ENCODE data around the gene SLC2A10.
"Not testable (repeated sequence)": the region's sequence is repeated elsewhere in the genome, so short reads cannot be mapped to it uniquely, and the experiment has no call there.

The SLC2A10 gene

DNA sequence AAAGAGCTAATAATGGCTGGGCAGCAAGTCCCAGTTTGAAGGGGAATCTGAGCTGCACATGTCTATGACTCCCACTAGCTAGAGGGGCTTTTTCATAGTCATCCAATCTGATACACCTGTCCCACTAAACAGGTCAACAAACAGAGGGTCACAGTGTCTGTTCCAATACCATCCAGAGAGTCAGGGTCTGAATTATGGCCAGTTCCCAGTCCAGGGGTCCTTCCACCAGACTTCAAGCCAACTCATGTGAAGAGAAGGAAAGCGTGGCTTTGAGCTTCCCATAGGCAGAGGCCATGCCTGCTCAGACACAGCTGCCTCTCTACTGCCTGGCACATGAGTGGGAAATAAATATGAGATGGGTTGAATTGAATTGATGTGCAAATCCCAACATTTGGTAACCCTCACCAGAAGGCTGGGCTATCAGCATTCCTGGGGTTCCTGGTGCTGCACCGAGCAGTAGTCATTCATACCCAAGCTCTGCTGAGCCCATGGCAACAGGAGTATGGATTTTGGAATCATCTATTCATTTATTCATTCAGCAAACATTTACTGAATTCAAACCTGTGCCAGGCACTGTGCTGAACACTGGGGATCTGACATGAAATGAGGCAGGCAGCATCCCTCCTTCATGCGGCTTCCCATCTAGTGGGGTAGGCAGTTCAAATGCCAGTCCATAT lies 37.4 kb upstream of the SLC2A10 start:
- H3K4me1 ChIP-seq (ENCODE audit: control insufficient read depth in 1 of 2, insufficient read depth in 2 of 2, low read length in 2 of 2), result no peaks in the 10 kb centered on the region
- no peak overlapping the region for H3K4me3 ChIP-seq (ENCODE audit: low read depth in 1 of 2, low read length in 2 of 2)
- no peak overlapping the region for H3K9ac ChIP-seq (ENCODE audit: low read depth in 1 of 2, low read length in 2 of 2)
- peaks cover 0 to 3% of the 10 kb centered on the region in 2 donors for H3K27me3 ChIP-seq (ENCODE audit: control insufficient read depth in 1 of 2, insufficient read depth in 2 of 2, low read length in 2 of 2)
- H3K9me3 ChIP-seq (ENCODE audit: control insufficient read depth in 1 of 2, low read length in 2 of 2), result peaks cover 0 to 5% of the 10 kb centered on the region in 2 donors
- H3K36me3 ChIP-seq (ENCODE audit: control insufficient read depth in 1 of 2, insufficient read depth in 2 of 2, low read length in 2 of 2), result no peaks in the 10 kb centered on the region
- H3K27ac ChIP-seq (ENCODE audit: low read depth, low read length), result no peak overlapping the region

DNA sequence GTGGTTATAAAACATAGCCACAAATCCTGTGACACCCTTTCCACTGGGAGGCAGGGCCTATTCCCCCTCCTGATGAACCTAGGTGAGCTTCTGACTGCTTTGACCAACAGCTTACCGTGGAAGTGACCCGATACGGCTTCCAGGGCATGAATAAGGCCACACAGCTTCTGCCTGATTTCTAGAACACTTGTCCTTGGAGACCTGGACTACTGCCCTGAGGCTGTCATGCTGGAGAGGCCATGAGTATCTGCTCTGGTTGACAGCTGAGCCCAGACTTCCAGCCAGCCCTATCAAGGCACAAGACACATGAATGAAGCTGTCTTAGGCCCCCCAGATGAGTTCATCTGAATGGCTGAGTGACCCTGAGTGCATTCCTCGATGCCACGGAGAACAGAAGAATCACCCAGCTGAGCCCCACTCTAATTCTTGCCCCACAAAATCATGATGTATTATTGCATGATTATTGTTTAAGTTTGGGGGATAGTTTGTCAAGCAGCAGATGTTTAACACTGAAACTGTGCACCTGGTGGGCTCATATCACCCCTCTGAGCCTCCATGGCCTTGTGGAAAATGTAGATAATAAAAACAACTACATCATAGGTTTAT lies 36.8 kb upstream of the SLC2A10 start:
- no peaks in the 10 kb centered on the region for H3K4me1 ChIP-seq (ENCODE audit: control insufficient read depth in 1 of 2, insufficient read depth in 2 of 2, low read length in 2 of 2)
- peaks cover 0 to 3% of the 10 kb centered on the region in 2 donors for H3K27me3 ChIP-seq (ENCODE audit: control insufficient read depth in 1 of 2, insufficient read depth in 2 of 2, low read length in 2 of 2)
- no peak overlapping the region for H3K9ac ChIP-seq (ENCODE audit: low read depth in 1 of 2, low read length in 2 of 2)
- H3K27ac ChIP-seq (ENCODE audit: low read depth, low read length), result no peak overlapping the region
- H3K9me3 ChIP-seq (ENCODE audit: control insufficient read depth in 1 of 2, low read length in 2 of 2), result peaks cover 0 to 5% of the 10 kb centered on the region in 2 donors
- no peaks in the 10 kb centered on the region for H3K36me3 ChIP-seq (ENCODE audit: control insufficient read depth in 1 of 2, insufficient read depth in 2 of 2, low read length in 2 of 2)
- H3K4me3 ChIP-seq (ENCODE audit: low read depth in 1 of 2, low read length in 2 of 2), result no peak overlapping the region

DNA sequence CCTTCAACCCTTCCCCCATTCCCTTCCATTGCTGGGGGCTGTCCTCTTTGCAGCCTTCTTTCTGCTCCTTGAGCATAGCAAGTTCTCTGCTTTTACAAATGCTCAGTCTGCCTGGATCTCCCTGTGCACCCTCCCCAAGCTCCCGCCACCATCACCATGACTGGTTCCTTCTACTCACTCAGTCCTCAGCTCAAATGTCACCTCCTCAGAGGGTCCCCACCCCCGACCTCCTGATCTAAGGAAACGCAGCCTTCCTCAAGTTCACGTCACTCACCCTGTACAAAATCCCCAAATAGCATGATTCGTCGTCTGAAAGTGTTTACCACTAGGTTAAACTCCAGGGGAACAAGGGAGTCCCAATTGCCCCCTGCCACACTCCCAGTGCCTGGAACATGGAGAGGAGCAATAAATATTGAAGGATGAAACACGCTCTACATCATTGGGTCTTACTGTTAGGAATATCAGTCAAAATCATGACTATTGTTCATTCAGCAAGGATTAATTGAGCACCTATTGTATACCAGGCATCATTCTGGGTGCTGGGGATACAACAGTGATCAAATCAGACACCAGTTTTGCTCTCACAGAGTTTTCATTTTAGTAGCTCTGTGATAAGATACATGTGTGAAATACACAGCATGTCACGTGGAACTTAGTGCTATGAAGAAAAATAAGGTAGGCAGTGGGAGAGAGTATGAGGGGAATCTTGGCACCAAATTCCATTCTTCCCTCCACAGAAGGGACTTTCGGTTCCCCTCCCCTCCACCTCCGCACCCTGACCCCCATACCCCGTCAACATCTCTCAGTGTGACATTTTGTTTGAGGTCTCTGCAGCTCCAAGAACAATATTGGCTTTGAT lies 35.8 kb upstream of the SLC2A10 start:
- no peak overlapping the region for H3K27ac ChIP-seq (ENCODE audit: low read depth, low read length)
- no peaks in the 10 kb centered on the region for H3K4me1 ChIP-seq (ENCODE audit: control insufficient read depth in 1 of 2, insufficient read depth in 2 of 2, low read length in 2 of 2)
- no peak overlapping the region for H3K4me3 ChIP-seq (ENCODE audit: low read depth in 1 of 2, low read length in 2 of 2)
- H3K9ac ChIP-seq (ENCODE audit: low read depth in 1 of 2, low read length in 2 of 2), result no peak overlapping the region
- peaks cover 0 to 3% of the 10 kb centered on the region in 2 donors for H3K27me3 ChIP-seq (ENCODE audit: control insufficient read depth in 1 of 2, insufficient read depth in 2 of 2, low read length in 2 of 2)
- H3K9me3 ChIP-seq (ENCODE audit: control insufficient read depth in 1 of 2, low read length in 2 of 2), result peaks cover 0 to 5% of the 10 kb centered on the region in 2 donors
- H3K36me3 ChIP-seq (ENCODE audit: control insufficient read depth in 1 of 2, insufficient read depth in 2 of 2, low read length in 2 of 2), result no peaks in the 10 kb centered on the region

DNA sequence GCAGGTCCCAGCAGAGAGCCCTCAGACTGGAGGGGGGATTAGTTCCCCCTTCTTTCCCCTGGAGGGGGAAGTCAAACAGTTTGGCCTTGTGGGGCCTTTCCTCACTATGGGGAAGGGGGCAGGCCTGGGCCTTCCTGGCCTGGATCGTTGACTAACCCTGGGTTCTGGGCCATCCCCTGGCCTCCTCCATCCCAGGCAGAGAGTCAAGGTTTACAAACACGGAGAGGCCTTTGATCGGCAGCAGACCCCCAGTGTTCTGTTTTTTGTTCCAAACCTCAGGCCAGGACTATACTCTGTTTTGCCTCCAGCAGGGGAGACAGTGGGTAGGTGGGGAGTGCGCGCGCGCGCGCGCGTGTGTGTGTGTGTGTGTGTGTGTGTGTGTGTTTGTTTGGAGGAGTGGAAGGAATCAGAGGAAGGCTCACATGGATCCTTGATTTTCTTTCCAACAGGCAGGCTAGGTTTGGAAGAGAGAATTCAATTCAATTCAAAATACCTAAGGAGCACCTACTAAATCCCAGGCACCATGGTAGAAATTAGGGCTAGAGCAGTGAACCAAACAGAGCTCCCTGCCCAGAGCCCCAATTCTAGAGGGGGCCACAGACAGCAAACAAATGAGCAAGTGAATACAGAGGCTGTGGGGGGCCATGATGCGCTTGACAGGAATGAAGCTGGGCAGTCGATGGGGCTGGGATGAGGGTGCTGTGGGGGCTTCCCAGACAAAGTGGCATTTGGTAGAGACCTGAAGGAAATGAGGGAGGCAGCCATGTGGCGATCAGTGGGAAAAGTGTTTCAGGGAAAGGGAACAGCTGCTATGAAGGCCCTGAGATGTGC lies 35.0 kb upstream of the SLC2A10 start:
- no peak overlapping the region for H3K9ac ChIP-seq (ENCODE audit: low read depth in 1 of 2, low read length in 2 of 2)
- no peak overlapping the region for H3K4me3 ChIP-seq (ENCODE audit: low read depth in 1 of 2, low read length in 2 of 2)
- H3K36me3 ChIP-seq (ENCODE audit: control insufficient read depth in 1 of 2, insufficient read depth in 2 of 2, low read length in 2 of 2), result no peaks in the 10 kb centered on the region
- no peaks in the 10 kb centered on the region for H3K4me1 ChIP-seq (ENCODE audit: control insufficient read depth in 1 of 2, insufficient read depth in 2 of 2, low read length in 2 of 2)
- H3K27me3 ChIP-seq (ENCODE audit: control insufficient read depth in 1 of 2, insufficient read depth in 2 of 2, low read length in 2 of 2), result peaks cover 0 to 3% of the 10 kb centered on the region in 2 donors
- H3K27ac ChIP-seq (ENCODE audit: low read depth, low read length), result no peak overlapping the region
- H3K9me3 ChIP-seq (ENCODE audit: control insufficient read depth in 1 of 2, low read length in 2 of 2), result peaks cover 0 to 5% of the 10 kb centered on the region in 2 donors

DNA sequence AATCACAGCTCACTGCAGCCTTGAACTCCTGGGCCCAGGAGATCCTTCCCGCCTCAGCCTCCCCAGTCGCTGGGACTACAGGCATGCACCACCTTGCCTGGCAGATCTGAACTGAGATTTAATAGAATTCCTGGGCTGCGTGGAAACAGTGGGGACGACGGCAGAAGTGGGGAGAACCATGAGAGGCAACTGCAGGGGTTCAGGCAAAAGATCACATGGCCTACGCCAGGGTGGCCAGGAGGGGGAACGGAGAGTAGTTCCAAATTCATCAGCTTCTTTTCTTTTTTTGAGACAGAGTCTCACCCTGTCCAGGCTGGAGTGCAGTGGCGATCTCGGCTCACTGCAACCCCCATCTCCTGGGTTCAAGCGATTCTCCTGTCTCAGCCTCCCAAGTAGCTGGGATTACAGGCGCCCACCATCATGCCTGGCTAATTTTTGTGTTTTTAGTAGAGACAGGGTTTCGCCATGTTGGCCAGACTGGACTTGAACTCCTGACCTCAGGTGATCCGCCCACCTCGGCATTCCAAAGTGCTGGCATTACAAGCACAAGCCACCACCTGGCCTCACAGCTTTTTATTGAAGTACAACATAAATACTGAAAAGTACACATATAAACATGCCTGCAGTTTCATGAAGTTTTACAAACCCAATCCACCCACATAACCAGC lies 32.7 kb upstream of the SLC2A10 start:
- H3K4me1 ChIP-seq (ENCODE audit: control insufficient read depth in 1 of 2, insufficient read depth in 2 of 2, low read length in 2 of 2); H3K9me3 ChIP-seq (ENCODE audit: control insufficient read depth in 1 of 2, low read length in 2 of 2); H3K27me3 ChIP-seq (ENCODE audit: control insufficient read depth in 1 of 2, insufficient read depth in 2 of 2, low read length in 2 of 2); H3K9ac ChIP-seq (ENCODE audit: low read depth in 1 of 2, low read length in 2 of 2); H3K36me3 ChIP-seq (ENCODE audit: control insufficient read depth in 1 of 2, insufficient read depth in 2 of 2, low read length in 2 of 2); H3K27ac ChIP-seq (ENCODE audit: low read depth, low read length); H3K4me3 ChIP-seq (ENCODE audit: low read depth in 1 of 2, low read length in 2 of 2): not testable (repeated sequence)

DNA sequence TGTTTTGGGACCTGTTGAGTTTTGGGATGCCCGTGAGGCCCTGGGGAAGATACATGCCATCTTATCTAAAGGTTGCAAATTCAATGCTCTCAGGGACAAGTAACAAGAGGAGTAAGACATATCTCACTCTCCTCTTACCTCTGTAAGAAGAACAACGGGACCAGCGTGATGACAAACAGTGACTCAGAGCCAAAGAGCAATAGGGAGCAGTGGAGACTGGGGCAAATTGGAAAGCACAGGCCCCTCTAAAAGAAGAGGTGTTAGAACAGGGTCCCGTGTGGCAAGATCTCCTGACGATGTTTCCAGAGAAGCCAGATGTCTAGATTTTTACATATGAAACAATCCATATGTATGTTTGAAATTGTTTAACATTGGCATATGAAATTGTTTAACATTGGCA lies 31.8 kb upstream of the SLC2A10 start:
- Histone ChIP-seq H3K9me3 (ENCODE audit: control insufficient read depth in 1 of 2, low read length in 2 of 2) (no peaks in the 10 kb centered on the region), H3K36me3 (ENCODE audit: control insufficient read depth in 1 of 2, insufficient read depth in 2 of 2, low read length in 2 of 2) (no peaks in the 10 kb centered on the region), H3K9ac (ENCODE audit: low read depth in 1 of 2, low read length in 2 of 2) (no peak overlapping the region), H3K27ac (ENCODE audit: low read depth, low read length) (no peak overlapping the region), H3K4me3 (ENCODE audit: low read depth in 1 of 2, low read length in 2 of 2) (no peak overlapping the region), H3K27me3 (ENCODE audit: control insufficient read depth in 1 of 2, insufficient read depth in 2 of 2, low read length in 2 of 2) (peaks cover 0 to 3% of the 10 kb centered on the region in 2 donors), H3K4me1 (ENCODE audit: control insufficient read depth in 1 of 2, insufficient read depth in 2 of 2, low read length in 2 of 2) (peaks cover 0 to 4% of the 10 kb centered on the region in 2 donors)

DNA sequence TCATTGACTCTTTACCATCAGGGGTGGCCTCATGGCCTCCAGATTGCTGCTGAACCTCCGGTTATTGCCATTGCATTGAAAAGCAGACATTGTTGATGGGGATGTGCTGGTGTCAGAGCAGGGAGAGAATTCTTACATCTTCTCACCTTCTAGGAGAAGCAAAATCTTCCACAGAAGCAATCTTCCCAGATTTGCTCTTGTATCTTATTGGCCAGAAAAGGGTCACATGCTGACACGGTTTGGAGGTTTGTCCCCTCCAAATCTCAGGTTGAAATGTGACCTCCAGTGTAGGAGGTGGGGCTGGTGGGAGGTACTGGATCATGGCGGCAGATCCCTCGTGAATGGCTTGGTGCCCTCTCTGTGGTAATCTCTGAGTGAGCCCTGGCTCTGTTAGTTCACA lies 30.9 kb upstream of the SLC2A10 start:
- no peak overlapping the region for H3K4me3 ChIP-seq (ENCODE audit: low read depth in 1 of 2, low read length in 2 of 2)
- H3K9ac ChIP-seq (ENCODE audit: low read depth in 1 of 2, low read length in 2 of 2), result no peak overlapping the region
- H3K36me3 ChIP-seq (ENCODE audit: control insufficient read depth in 1 of 2, insufficient read depth in 2 of 2, low read length in 2 of 2), result no peaks in the 10 kb centered on the region
- H3K4me1 ChIP-seq (ENCODE audit: control insufficient read depth in 1 of 2, insufficient read depth in 2 of 2, low read length in 2 of 2), result peaks cover 2 to 8% of the 10 kb centered on the region in 2 donors
- no peaks in the 10 kb centered on the region for H3K9me3 ChIP-seq (ENCODE audit: control insufficient read depth in 1 of 2, low read length in 2 of 2)
- no peak overlapping the region for H3K27ac ChIP-seq (ENCODE audit: low read depth, low read length)
- H3K27me3 ChIP-seq (ENCODE audit: control insufficient read depth in 1 of 2, insufficient read depth in 2 of 2, low read length in 2 of 2), result peaks cover 0 to 2% of the 10 kb centered on the region in 2 donors

DNA sequence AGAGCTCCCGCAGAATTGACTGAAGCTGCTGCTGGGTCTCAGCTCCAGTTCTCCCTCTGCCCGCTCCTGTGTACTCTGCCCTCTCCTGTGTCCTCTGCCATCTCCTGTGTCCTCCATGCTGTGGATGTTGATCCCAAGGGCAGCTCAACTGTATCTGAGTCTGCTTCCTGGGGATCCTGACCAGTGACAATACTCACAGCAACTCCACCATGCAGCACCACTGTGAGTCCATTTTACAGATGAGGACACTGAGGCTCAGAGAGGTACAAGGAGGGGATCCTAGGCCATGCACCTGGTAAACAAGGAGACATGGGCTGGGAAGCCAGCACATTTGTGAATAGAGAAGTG lies 28.8 kb upstream of the SLC2A10 start:
- Histone ChIP-seq H3K27me3 (ENCODE audit: control insufficient read depth in 1 of 2, insufficient read depth in 2 of 2, low read length in 2 of 2) (no peaks in the 10 kb centered on the region), H3K4me3 (ENCODE audit: low read depth in 1 of 2, low read length in 2 of 2) (no peak overlapping the region), H3K27ac (ENCODE audit: low read depth, low read length) (no peak overlapping the region)

DNA sequence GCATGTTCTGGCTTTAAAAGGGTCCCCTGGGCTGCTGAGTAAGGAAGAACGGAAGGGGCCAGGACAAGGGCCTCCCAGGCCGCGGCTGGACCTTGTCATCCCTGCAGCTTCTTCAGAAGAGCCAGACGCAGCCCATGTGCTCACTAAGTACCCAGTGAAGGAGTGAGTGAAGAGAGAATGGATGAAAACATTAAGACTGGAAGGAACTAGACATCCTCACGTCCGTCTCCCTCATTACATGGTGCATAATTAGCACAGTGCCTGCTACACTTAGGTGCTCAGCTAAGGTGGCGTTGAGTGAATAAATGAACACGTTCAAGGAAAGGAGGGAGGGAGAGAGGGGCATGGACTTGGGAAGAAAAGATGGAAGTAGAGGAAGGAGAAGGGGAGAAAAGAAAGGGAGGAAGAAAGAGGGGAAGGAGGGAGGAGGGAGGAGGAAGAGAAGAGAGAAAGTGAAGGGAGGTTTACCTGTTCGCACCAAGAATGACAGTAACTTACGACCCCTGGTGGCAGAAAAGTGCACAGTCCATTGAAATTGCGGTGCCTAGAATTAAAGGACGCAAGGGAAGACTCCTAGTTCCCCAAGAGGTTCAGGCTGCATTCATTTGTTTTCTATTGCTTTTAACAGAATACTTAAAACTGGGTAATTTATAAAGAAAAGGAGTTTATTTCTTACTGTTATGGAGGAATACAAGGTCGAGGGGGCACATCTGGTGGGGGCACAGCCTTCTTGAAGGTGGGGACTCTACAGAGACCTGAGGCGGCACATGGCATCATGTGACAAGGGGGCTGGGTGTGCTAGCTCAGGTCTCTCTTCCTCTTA lies 28.2 kb upstream of the SLC2A10 start:
- peaks cover 9 to 15% of the 10 kb centered on the region in 2 donors for H3K4me1 ChIP-seq (ENCODE audit: control insufficient read depth in 1 of 2, insufficient read depth in 2 of 2, low read length in 2 of 2)
- no peak overlapping the region for H3K9ac ChIP-seq (ENCODE audit: low read depth in 1 of 2, low read length in 2 of 2)
- H3K9me3 ChIP-seq (ENCODE audit: control insufficient read depth in 1 of 2, low read length in 2 of 2), result no peaks in the 10 kb centered on the region
- H3K27ac ChIP-seq (ENCODE audit: low read depth, low read length), result no peak overlapping the region
- H3K4me3 ChIP-seq (ENCODE audit: low read depth in 1 of 2, low read length in 2 of 2), result no peak overlapping the region
- peaks cover 4 to 8% of the 10 kb centered on the region in 2 donors for H3K36me3 ChIP-seq (ENCODE audit: control insufficient read depth in 1 of 2, insufficient read depth in 2 of 2, low read length in 2 of 2)
- no peaks in the 10 kb centered on the region for H3K27me3 ChIP-seq (ENCODE audit: control insufficient read depth in 1 of 2, insufficient read depth in 2 of 2, low read length in 2 of 2)

More for the DNA sequence above, 28.8 kb upstream of the SLC2A10 start:
- H3K4me1 ChIP-seq (ENCODE audit: control insufficient read depth in 1 of 2, insufficient read depth in 2 of 2, low read length in 2 of 2), result peaks cover 9 to 15% of the 10 kb centered on the region in 2 donors
- H3K9me3 ChIP-seq (ENCODE audit: control insufficient read depth in 1 of 2, low read length in 2 of 2), result no peaks in the 10 kb centered on the region
- H3K9ac ChIP-seq (ENCODE audit: low read depth in 1 of 2, low read length in 2 of 2), result no peak overlapping the region
- H3K36me3 ChIP-seq (ENCODE audit: control insufficient read depth in 1 of 2, insufficient read depth in 2 of 2, low read length in 2 of 2), result peaks cover 4% of the 10 kb centered on the region in 2 donors

Data from duodenal mucosa (tissue), 2 donors.